ENCODE data around the gene VKORC1L1.

The VKORC1L1 gene

GRCh38 chr7:65925040-65925439 lies 52.2 kb downstream of the VKORC1L1 start:
- no peak overlapping the region for H3K4me3 ChIP-seq (replicated peaks; ENCODE audit: insufficient read depth, low read length)
- no peak for DNase-seq (ENCODE audit: low read depth in 1 of 2, low spot score in 1 of 2)
- no peak for TF ChIP-seq SPI1 (IDR thresholded peaks at IDR 0.05; ENCODE audit: borderline replicate concordance, low read depth)
- TF ChIP-seq CTCF (IDR thresholded peaks at IDR 0.05; ENCODE audit: insufficient read depth, low read length) = no peak
- no peak for TF ChIP-seq REST (IDR thresholded peaks at IDR 0.05; ENCODE audit: insufficient replicate concordance, low read depth)
- TF ChIP-seq POLR2AphosphoS5 (IDR thresholded peaks at IDR 0.05; ENCODE audit: low read depth) = no peak
- no peak for TF ChIP-seq GABPA (IDR thresholded peaks at IDR 0.05; ENCODE audit: low read depth)
- no peak overlapping the region for H3K27ac ChIP-seq (replicated peaks)
- H3K27me3 ChIP-seq (ENCODE audit: insufficient read depth, poor library complexity, severe bottlenecking) = no peaks in the 10 kb centered on the region

GRCh38 chr7:65926588-65926987 lies 53.7 kb downstream of the VKORC1L1 start:
- Histone ChIP-seq H3K27me3 (ENCODE audit: insufficient read depth, poor library complexity, severe bottlenecking) (no peaks in the 10 kb centered on the region), H3K4me3 (replicated peaks; ENCODE audit: insufficient read depth, low read length) (no peak overlapping the region), H3K27ac (replicated peaks) (no peak overlapping the region)
- no peak for DNase-seq (ENCODE audit: low read depth in 1 of 2, low spot score in 1 of 2)
- no peak for TF ChIP-seq REST (IDR thresholded peaks at IDR 0.05; ENCODE audit: insufficient replicate concordance, low read depth)
- TF ChIP-seq POLR2AphosphoS5 (IDR thresholded peaks at IDR 0.05; ENCODE audit: low read depth) = no peak
- TF ChIP-seq CTCF (IDR thresholded peaks at IDR 0.05; ENCODE audit: insufficient read depth, low read length) = no peak
- no peak for TF ChIP-seq SPI1 (IDR thresholded peaks at IDR 0.05; ENCODE audit: borderline replicate concordance, low read depth)
- no peak for TF ChIP-seq GABPA (IDR thresholded peaks at IDR 0.05; ENCODE audit: low read depth)

- DNase-seq (ENCODE audit: low read depth in 1 of 2, low spot score in 1 of 2) = no peak
- TF ChIP-seq CTCF (IDR thresholded peaks at IDR 0.05; ENCODE audit: insufficient read depth, low read length) (no peak), SPI1 (IDR thresholded peaks at IDR 0.05; ENCODE audit: borderline replicate concordance, low read depth) (no peak), GABPA (IDR thresholded peaks at IDR 0.05; ENCODE audit: low read depth) (no peak), POLR2AphosphoS5 (IDR thresholded peaks at IDR 0.05; ENCODE audit: low read depth) (no peak), REST (IDR thresholded peaks at IDR 0.05; ENCODE audit: insufficient replicate concordance, low read depth) (no peak)
- no peak overlapping the region for H3K4me3 ChIP-seq (replicated peaks; ENCODE audit: insufficient read depth, low read length)
- H3K27ac ChIP-seq (replicated peaks) = no peak overlapping the region
- no peaks in the 10 kb centered on the region for H3K27me3 ChIP-seq (ENCODE audit: insufficient read depth, poor library complexity, severe bottlenecking)
Observed at GRCh38 chr7:65927489-65928448, 54.9 kb downstream of the VKORC1L1 start.
